PFSK-1 (cell line): ENCODE data around the gene SHISA7. TPM values are rescaled to one million over a fixed set of nuclear protein-coding genes. Genes with fewer than 3 reads are reported as not detected.

Source experiments
- FOXP2 ChIP-seq: optimal IDR thresholded peaks from 2 replicates; pipeline ENCODE3; 2011; ENCODE audit warnings: borderline replicate concordance, control low read depth, inconsistent platforms; ENCODE audit not compliant: insufficient read depth; ENCODE audit errors: extremely low read length, extremely low read depth
- POLR2AphosphoS5 ChIP-seq: IDR thresholded peaks from 2 replicates; pipeline ENCODE4 v1.6.1; 2012; ENCODE audit warnings: low read depth, mild to moderate bottlenecking, control low read depth, low read length, moderate library complexity
- REST ChIP-seq, 2 experiments: IDR thresholded peaks; 2 replicates each; pipeline versions ENCODE4 v1.6.1 to v1.8.0; 2011 to 2012; ENCODE audit warnings: low read depth in 2 of 2, low read length in 2 of 2, control low read depth in 1 of 2, inconsistent platforms in 1 of 2, mild to moderate bottlenecking in 1 of 2, moderate library complexity in 1 of 2; ENCODE audit not compliant: insufficient read depth in 1 of 2
- SIN3A ChIP-seq: IDR thresholded peaks from 2 replicates; pipeline ENCODE4 v1.6.1; 2012; ENCODE audit warnings: mild to moderate bottlenecking, low read length, moderate library complexity, borderline replicate concordance; ENCODE audit not compliant: insufficient read depth
- TAF1 ChIP-seq: IDR thresholded peaks from 2 replicates; pipeline ENCODE4 v1.6.1; 2012; ENCODE audit warnings: low read length, control low read depth, borderline replicate concordance; ENCODE audit not compliant: insufficient read depth
- polyA plus RNA-seq: library from polyadenylated mRNA; unstranded; fragments of >200 nt; gene quantifications from one replicate; pipeline ENCODE4 v1.2.1, GENCODE V29; 2012; ENCODE audit warnings: low read depth, missing spikeins; ENCODE audit not compliant: insufficient read length

The SHISA7 gene
- polyA plus RNA-seq = 0.08 TPM

GRCh38 chr19:55443045-55443823 is at the start of gene SHISA7:
SHISA7 (minus strand) TSS chr19:55443300; CDS start chr19:55442863, 437 bp downstream.
- TF ChIP-seq REST (IDR thresholded peaks at IDR 0.05; ENCODE audit: insufficient read depth in 1 of 2, low read depth in 2 of 2, low read length in 2 of 2) (no peak), TAF1 (no peak), POLR2AphosphoS5 (no peak), SIN3A (no peak), FOXP2 (no peak)

- no peak for TF ChIP-seq POLR2AphosphoS5
- TF ChIP-seq SIN3A = no peak
- TF ChIP-seq REST (IDR thresholded peaks at IDR 0.05; ENCODE audit: insufficient read depth in 1 of 2, low read depth in 2 of 2, low read length in 2 of 2) = no peak
- no peak for TF ChIP-seq TAF1
- TF ChIP-seq FOXP2 = no peak
Observed at GRCh38 chr19:55492362-55492944, 49.4 kb upstream of the SHISA7 start.

GRCh38 chr19:55491546-55492360 is 48.7 kb upstream of the SHISA7 start:
- TF ChIP-seq POLR2AphosphoS5 (no peak), SIN3A (no peak), TAF1 (no peak), REST (IDR thresholded peaks at IDR 0.05; ENCODE audit: insufficient read depth in 1 of 2, low read depth in 2 of 2, low read length in 2 of 2) (no peak), FOXP2 (no peak)

- TF ChIP-seq SIN3A (no peak), POLR2AphosphoS5 (no peak)
Observed at GRCh38 chr19:55490478-55491432, 47.7 kb upstream of the SHISA7 start.
